HG02798 (cell line): ENCODE results near the gene ZNF689.
A peak's percentile ranks its signal among the peaks of the same experiment; 100 is the strongest.

ENCODE experiments used
- ATAC-seq: cut with Tn5 transposase; IDR thresholded peaks from one replicate; pipeline ENCODE4 v1.9.1; 2021; ENCODE audit warnings: mild to moderate bottlenecking; ENCODE audit not compliant: unreplicated experiment, poor library complexity

Gene ZNF689

DNA sequence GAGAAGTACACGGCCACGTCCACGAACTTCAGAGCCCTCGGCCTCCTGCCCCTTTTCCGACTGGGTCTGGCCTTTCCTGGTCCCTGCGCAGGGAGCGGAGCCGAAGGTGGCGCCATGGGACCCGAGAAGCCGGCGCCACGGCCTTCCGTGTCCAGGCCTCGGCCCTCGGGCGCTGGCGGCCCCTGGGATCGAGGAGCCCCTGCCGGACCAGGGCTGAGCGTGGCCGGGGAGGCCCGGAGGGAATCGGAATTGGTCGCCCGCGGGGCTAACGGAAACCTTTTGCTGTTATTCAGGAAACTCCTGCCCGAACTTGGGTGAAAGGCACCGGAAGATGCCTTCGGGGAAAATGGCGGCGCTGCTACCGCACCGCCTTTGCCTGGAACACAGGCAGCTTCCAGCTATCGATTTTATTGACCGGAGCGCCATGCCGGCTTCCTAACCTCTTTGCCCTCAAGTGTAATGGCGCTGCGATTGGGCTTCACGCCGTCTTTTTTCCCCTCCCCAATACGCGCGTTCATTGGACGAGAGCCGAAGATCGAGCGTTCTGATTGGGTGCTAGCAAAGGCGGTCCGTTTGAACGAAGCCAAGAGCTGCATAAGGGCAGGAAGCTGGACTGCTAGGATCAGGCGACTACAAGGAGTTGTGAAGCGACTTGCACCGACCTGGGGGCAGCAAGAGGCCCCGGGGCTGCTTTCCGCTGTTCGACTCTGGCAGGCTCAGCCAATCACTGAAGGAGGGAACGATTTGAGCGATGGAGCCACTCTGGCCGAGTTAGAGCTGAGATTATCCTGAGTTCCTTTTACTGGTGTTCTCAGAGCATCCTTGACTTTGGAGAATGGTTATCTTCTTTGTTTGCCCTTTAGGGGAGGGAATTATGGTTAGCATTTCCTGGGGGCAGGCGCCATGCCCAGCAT, at the start of gene ZNF689:
ZNF689 (minus strand) TSS at position 464 of the 914 bp plus-strand sequence; CDS start at position 116, 348 bp downstream.
- peak; percentile 92 for ATAC-seq

DNA sequence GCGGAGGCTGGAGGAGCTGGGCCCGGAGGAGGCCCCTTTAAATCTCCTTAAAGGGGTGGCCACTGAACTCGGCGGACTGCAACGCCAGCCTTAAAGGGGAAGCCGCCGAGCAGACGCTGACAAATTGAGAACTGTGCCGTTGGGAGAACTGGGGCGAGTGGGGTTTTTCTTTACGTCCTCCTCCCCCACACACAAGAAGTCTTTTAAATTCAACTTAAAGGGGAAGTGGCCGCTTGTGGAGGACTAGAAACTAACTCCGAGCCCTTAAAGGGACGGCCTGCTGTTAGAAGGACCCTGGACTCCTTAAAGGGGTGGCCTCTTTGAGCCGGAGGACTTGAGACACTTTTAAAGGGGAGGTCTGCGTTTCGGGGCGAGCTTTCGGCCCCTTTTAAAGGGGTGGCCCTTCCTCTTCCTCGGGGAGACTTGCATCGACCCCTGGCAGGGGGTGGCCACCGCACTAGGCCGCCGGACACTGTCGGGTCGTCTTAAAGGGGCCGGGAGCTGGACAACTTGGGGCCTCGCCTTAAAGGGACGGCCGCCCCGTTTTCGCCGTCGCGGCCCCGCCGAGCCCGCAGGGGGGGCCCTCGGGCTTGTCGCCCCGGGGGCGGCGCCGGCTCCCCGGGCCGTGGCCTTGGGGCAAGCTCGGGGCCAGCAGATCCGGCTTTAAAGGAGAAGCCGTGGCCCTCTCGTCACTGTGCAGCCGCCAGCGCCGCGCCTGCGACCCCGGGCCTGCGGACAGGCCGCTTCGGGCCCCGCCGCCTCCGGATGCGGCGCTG, 48.7 kb upstream of the ZNF689 start:
- ATAC-seq: peak; percentile 24

GRCh38 chr16:30657866-30658730, 47.9 kb upstream of the ZNF689 start, which contains the start of gene FBRS:
TSS of gene FBRS (plus strand) at chr16:30658431. CDS start at chr16:30659519, 1,088 bp downstream.
- peak; percentile 79 for ATAC-seq

DNA sequence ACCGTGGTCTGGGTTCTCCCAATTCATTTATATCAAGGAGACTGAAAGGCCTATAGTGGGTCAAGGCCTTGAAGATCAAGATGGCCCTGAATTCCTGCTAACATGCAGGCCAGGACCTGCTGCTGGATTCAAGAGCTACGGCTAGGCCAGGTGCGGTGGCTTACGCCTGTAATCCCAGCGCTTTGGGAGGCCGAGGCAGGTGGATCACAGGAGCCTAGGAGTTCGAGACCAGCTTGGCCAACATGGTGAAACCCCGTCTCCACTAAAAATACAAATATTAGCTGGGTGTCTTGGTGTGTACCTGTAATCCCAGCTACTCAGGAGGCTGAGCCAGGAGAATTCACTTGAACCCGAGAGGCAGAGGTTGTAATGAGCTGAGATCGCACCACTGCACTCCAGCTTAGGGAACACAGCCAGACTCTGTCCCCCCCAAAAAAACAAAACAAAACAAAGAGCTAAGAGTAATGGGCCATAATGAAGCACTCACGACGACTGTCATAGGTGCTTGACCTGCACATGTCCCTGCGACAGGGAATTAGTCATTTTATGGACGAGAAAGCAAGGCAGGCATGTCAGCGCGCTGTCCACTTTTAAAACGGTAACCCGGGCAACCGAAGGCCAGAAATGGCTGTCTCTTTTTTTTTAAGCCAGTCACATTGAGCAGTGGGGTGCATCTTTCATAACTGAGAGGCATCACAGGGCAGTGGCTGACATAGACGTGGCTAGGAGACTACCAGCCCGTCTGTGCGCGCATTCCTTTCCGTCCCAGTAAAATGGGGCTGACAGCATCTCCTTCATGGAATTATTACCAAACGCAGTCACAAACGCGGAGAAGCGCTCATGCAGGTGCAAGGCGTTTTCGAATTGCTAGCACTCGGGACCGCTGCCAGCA, 47.0 kb upstream of the ZNF689 start:
- ATAC-seq: no peak

GRCh38 chr16:30656388-30656787, 46.2 kb upstream of the ZNF689 start:
- no peak for ATAC-seq

DNA sequence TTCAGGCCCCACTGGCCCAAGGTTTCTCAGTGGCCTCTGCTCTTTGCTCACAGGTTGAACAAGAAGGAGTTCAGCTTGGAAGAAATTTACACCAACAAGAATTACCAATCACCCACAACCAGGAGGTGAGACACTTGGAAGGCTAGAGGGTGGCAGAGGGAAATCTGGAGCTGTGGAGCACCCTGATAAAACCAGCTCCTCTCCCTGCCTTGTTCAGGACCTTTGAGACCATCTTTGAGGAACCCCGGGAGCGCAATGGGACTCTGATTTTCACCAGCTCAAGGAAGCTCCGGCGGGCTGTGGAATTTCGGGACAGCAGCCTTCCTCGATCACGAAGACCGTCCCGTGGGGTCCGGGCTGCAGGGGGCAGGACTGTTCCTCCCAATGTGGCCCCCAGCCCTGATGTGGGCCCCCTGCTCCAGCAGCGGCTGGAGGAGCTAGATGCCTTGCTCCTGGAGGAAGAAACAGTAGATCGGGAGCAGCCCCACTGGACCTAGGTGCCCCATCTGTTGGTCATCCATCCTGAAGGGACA, 45.7 kb upstream of the ZNF689 start:
- no peak for ATAC-seq

DNA sequence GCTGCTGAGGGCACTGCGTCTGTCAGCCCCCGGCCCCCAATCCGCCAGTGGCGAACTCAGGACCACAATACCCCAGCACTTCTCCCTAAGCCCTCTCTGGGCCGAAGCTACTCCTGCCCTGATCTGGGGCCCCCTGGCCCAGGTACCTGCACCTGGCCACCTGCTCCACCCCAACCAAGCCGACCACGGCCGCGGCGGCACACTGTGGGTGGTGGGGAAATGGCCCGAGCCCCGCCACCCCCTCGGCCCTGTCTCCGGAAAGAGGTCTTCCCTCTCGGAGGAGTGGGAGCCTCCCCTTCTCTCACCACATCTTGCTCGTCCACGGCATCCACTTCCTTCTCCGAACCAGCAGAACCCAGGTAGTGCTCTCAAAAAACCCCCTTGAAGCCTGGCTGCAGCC, 44.7 kb upstream of the ZNF689 start:
- no peak for ATAC-seq

- no peak for ATAC-seq
These were observed 42.5 kb upstream of the ZNF689 start for GRCh38 chr16:30652718-30653117.

GRCh38 chr16:30652005-30652296, 41.8 kb upstream of the ZNF689 start:
- ATAC-seq: no peak

DNA sequence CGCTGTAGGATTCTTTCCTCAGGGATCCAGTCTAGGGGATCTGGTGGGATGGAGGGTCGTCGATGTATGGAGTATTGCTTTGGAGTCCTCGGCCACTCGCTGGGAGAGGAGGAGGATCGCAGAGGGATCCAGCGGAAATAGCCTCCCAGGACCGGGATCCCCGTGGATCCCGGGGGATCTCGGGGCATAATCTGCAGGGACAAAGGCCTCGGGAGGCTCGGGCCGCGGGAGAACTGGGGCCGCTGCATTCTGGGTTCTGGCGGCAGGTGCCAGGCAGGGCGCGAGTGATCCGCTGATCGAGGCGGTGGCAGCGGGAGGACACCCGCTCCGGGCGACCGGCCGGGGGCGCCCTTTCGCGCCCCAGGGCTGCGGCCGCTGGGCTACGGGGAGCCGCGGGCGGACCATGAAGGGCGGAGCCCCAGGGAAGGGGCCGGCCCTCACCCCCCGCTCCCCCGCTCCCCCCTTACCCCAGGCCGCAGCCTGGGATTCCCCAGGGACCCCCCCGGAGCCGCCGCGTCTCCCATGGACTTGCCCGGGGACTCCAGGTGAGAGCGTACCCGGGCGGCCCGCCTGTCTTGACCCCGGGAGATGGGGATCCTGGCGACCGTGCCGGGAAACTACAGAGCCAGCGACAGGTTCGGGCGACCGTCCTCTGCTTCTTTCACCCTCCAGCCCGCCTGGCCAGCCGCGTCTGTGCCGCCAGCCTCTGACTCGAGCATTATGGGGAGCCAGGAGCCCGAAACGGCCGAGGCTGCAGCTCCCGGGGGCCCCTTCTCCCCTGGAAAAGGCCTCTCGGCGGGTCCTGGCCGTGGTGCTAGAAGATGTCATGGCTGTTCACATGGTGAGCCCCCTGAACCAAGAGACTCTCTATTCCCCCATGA, 41.2 kb upstream of the ZNF689 start:
- ATAC-seq: peak; percentile 54

DNA sequence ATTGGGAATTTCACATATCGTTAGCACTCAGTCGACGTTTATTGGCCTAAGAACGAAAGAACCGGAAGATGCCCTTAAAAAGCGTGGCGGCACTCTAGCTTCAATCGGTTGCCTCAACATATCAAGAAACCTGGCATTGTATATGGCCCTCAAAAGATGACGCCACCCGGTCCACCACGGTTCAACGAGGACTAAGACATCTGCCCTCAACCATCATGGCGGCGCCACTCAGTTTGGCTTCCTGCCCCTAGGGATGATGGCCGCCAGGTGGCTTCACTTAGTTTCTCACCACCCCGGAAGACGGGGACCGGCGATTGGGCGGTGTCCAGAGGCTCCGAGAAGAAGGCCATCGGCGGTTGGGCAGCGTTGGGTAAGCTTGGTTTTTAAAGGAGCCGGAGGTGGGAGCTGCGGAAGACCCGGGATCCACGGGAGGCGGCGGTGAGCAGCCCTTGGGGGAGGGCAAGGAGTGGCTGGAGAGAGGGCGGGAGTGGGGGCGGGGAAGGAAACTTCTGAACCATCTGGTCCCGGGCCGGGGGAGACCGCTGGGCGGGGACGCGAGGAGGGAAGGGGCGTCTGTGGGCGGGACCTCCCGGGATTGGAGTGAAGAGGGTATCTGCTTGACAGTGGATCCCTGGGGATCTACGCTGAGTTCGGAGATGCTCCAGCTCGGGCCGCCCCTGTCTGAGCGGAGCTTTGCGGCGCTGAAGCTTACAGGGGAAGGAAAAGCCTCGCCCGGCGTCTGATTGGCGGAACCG, 40.4 kb upstream of the ZNF689 start, which contains the start of gene PRR14:
PRR14 (plus strand) TSS at position 592 of the 755 bp plus-strand sequence. CDS start 686 bp downstream, outside the sequence.
- peak; percentile 81 for ATAC-seq

GRCh38 chr16:30649725-30650368, 39.7 kb upstream of the ZNF689 start:
- ATAC-seq: peak; percentile 6

GRCh38 chr16:30647274-30647571, 37.0 kb upstream of the ZNF689 start:
- ATAC-seq: no peak

- ATAC-seq: no peak
These were observed 35.5 kb upstream of the ZNF689 start for GRCh38 chr16:30645727-30646126.

DNA sequence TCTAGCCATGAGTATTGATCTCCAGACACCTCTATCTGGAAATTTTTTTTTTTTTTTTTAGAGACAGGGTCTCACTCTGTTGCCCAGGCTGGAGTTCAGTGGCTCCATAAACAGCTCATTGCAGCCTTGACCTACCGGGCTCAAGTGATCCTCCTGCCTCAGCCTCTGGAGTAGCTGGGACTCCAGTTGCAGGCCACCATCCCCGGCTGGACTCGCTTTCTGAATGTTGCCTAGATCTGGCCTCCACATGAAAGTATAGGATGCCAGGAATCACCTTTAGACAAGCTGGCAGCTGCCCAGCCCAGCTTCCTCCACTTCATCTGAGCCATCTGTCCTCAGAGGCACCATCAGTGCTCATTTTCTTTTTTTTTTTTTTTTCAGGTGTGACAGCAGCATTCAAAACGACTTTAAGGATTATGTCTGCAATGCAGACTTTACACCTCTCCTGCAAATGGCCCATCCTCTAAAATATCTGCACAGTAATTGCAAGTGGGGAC, 34.2 kb upstream of the ZNF689 start:
- no peak for ATAC-seq

GRCh38 chr16:30641378-30641982, 31.3 kb upstream of the ZNF689 start:
- ATAC-seq: no peak

- ATAC-seq: no peak
These were observed 27.8 kb upstream of the ZNF689 start for GRCh38 chr16:30637944-30638343.
